ENCODE data around the gene TM7SF2. TPM values are rescaled to one million over a fixed set of nuclear protein-coding genes. Genes with fewer than 3 reads are reported as not detected.

The TM7SF2 gene
- total RNA-seq, 6 experiments from 2014 or later: 25.6 to 112 (median 37.8) TPM

GRCh38 chr11:65083134-65083833 lies 28.4 kb upstream of the TM7SF2 start:
- no peaks in the 10 kb centered on the region for H3K9me3 ChIP-seq
- TF ChIP-seq CTCF (IDR thresholded peaks at IDR 0.05): no peak
- no peak for TF ChIP-seq POLR2A (IDR thresholded peaks at IDR 0.05)
- peaks cover 0 to 23% (median 7%) of the 10 kb centered on the region in 4 donors for H3K36me3 ChIP-seq
- intact Hi-C loops (cut with DNase I): no loop called here
- ATAC-seq (no peak), DNase-seq (no peak)
- peak overlapping the region; percentile 69 to 80 (median 73) for H3K4me3 ChIP-seq
- 9% methylated on average over 7 of the region's 13 CpGs for WGBS (ENCODE audit: insufficient coverage, low coverage, low lambda C conversion rate, missing lambda C conversion rate)
- no peaks in the 10 kb centered on the region for H3K27me3 ChIP-seq
- H3K27ac ChIP-seq: no peak overlapping the region
- H3K4me1 ChIP-seq: peaks cover 0 to 16% (median 4%) of the 10 kb centered on the region in 4 donors

GRCh38 chr11:65083834-65084597 lies 27.7 kb upstream of the TM7SF2 start, which contains the start of the genes CDCA5 and ZFPL1:
Gene CDCA5 (minus strand): TSS chr11:65084040. CDS start chr11:65083978, 62 bp downstream.
Gene ZFPL1 (plus strand): TSS chr11:65084222. CDS start chr11:65084699, 477 bp downstream.
- Histone ChIP-seq H3K4me3 (peak within 1 kb of the TSS; percentile 69 to 80 (median 73)), H3K27ac (peak within 1 kb of the TSS; percentile 59 to 91 (median 83)), H3K27me3 (no peaks in the 10 kb centered on the region), H3K4me1 (peaks cover 0 to 16% (median 4%) of the 10 kb centered on the region in 4 donors), H3K9me3 (no peaks in the 10 kb centered on the region), H3K36me3 (peaks cover 0 to 23% (median 7%) of the 10 kb centered on the region in 4 donors)
- ATAC-seq: peak; percentile 89 to 97 (median 96)
- no peak for TF ChIP-seq CTCF (IDR thresholded peaks at IDR 0.05)
- WGBS (ENCODE audit: insufficient coverage, low coverage, low lambda C conversion rate, missing lambda C conversion rate): 2% methylated on average over 27 of the region's 79 CpGs
- intact Hi-C loops (cut with DNase I): no loop called here
- peak; percentile 92 to 96 (median 96) for DNase-seq

GRCh38 chr11:65084598-65085375 lies 26.9 kb upstream of the TM7SF2 start:
- intact Hi-C loops (cut with DNase I): no loop called here
- ATAC-seq (peak in 1 of 4 donors; percentile 4), DNase-seq (no peak)
- Histone ChIP-seq H3K4me3 (peak overlapping the region; percentile 69 to 80 (median 73)), H3K9me3 (no peaks in the 10 kb centered on the region), H3K27ac (peak overlapping the region; percentile 59 to 91 (median 83)), H3K4me1 (peaks cover 0 to 16% (median 4%) of the 10 kb centered on the region in 4 donors), H3K27me3 (no peaks in the 10 kb centered on the region), H3K36me3 (peaks cover 0 to 23% (median 7%) of the 10 kb centered on the region in 4 donors)
- TF ChIP-seq CTCF (IDR thresholded peaks at IDR 0.05) (no peak), POLR2A (IDR thresholded peaks at IDR 0.05) (no peak)
- WGBS (ENCODE audit: insufficient coverage, low coverage, low lambda C conversion rate, missing lambda C conversion rate): 38% methylated on average over 11 of the region's 23 CpGs

GRCh38 chr11:65085446-65085845 lies 26.2 kb upstream of the TM7SF2 start:
- Histone ChIP-seq H3K36me3 (peaks cover 0 to 23% (median 7%) of the 10 kb centered on the region in 4 donors), H3K27ac (no peak overlapping the region), H3K9me3 (no peaks in the 10 kb centered on the region), H3K4me1 (peaks cover 0 to 16% (median 4%) of the 10 kb centered on the region in 4 donors), H3K4me3 (no peak overlapping the region), H3K27me3 (no peaks in the 10 kb centered on the region)
- DNase-seq (no peak), ATAC-seq (no peak)
- intact Hi-C loops (cut with DNase I): no loop called here
- TF ChIP-seq CTCF (IDR thresholded peaks at IDR 0.05): no peak
- TF ChIP-seq POLR2A (IDR thresholded peaks at IDR 0.05): no peak
- WGBS (ENCODE audit: insufficient coverage, low coverage, low lambda C conversion rate, missing lambda C conversion rate): 95% methylated on average over 4 of the region's 4 CpGs

Data from right lobe of liver (tissue), 6 donors.